Measurements from ENCODE around the gene DMTF1.
"Not testable (repeated sequence)": the region's sequence is repeated elsewhere in the genome, so short reads cannot be mapped to it uniquely, and the experiment has no call there.

The DMTF1 gene

GRCh38 chr7:87231711-87232110 is 79.5 kb downstream of the DMTF1 start:
- no peak for FAIRE-seq

GRCh38 chr7:87234949-87235348 is 82.7 kb downstream of the DMTF1 start:
- no peak for FAIRE-seq

GRCh38 chr7:87238464-87239051 is 86.3 kb downstream of the DMTF1 start:
- FAIRE-seq = not testable (repeated sequence)

- not testable (repeated sequence) for FAIRE-seq
Observed at GRCh38 chr7:87245671-87246070, 93.4 kb downstream of the DMTF1 start.

All from G401.6 (cell line).